Measurements from ENCODE around the gene RARS2.

The RARS2 gene

GRCh38 chr6:87628424-87628823, 38.6 kb upstream of the RARS2 start:
- TF ChIP-seq, protein P1, sequence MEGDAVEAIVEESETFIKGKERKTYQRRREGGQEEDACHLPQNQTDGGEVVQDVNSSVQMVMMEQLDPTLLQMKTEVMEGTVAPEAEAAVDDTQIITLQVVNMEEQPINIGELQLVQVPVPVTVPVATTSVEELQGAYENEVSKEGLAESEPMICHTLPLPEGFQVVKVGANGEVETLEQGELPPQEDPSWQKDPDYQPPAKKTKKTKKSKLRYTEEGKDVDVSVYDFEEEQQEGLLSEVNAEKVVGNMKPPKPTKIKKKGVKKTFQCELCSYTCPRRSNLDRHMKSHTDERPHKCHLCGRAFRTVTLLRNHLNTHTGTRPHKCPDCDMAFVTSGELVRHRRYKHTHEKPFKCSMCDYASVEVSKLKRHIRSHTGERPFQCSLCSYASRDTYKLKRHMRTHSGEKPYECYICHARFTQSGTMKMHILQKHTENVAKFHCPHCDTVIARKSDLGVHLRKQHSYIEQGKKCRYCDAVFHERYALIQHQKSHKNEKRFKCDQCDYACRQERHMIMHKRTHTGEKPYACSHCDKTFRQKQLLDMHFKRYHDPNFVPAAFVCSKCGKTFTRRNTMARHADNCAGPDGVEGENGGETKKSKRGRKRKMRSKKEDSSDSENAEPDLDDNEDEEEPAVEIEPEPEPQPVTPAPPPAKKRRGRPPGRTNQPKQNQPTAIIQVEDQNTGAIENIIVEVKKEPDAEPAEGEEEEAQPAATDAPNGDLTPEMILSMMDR (IDR thresholded peaks at IDR 0.05) = no peak

GRCh38 chr6:87623248-87623647, 33.5 kb upstream of the RARS2 start:
- TF ChIP-seq, protein P1 (IDR thresholded peaks at IDR 0.05) = no peak

DNA sequence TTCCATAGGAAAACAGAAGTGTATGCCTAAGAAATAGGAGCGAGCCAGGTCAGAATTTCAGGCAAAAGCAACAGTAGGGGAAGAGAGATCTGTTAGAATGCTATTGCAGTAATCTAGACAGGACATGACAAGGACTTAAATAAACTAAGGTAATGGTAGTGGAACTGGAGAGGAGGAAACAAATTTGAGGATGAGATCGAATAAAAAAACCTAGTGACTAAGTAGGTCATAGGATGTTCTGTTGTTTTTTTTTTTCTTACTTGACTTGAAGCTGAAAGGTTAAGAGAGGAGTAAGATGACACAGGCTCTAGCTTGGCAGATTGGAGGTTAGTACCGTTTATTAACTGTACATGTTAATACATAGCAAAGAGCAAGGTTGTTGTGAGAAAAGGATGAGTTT, 28.7 kb upstream of the RARS2 start:
- TF ChIP-seq, protein P1 (IDR thresholded peaks at IDR 0.05) = no peak

DNA sequence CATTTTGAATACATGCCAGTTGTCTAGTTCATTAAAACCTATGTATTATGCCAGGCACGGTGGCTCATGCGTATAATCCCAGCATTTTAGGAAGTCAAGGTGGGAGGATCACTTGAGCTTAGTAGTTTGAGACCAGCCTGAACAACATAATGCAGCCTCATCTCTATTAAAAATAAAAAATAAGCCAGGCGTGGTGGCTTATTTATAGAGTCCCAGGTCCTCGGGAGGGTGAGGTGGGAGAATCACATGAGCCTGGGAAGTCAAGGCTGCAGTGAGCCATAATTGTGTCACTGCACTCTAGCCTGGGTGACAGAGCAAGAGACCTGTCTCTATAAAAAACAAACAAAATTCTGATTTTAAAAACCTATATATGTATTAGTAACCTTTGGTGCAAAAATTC, 27.6 kb upstream of the RARS2 start:
- TF ChIP-seq, protein P1 (IDR thresholded peaks at IDR 0.05) = no peak

DNA sequence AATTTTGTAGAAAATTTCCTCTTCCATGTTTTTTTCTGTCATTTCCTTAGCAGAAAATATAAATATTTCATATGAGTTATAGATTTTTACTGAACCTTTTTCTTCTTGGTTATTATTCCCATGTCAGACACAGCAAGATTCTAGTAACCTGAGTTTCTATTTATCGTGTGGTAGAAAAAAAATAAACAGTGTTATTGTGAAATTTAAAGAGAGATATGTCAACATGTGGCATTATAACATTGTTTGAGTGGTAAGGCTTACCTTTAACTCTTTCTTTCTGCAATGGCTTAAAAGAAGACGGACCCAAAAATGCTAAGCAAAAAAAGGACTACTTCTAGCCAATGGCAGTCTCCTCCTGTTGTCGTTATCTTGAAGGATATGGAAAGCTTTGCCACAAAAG, 19.0 kb upstream of the RARS2 start:
- TF ChIP-seq, protein P1 (IDR thresholded peaks at IDR 0.05) = no peak

DNA sequence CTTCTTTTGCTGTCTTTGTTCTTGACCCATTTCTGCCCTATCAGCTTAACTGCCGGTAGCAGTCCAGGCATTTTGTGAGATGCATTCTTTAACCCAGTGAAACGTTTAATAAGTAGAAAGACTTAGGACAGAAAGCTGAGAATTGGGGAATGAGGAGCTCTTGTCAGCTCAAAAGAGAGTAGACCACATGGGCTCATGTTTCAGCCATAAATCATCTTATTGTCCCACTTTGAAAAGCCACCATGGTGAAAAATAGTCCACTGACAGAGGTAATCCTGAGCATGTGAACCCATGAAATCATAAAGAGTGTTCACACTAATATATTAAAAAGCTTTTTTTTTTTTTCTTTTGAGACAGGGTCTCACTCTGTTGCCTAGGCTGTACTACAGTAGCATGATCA, 16.4 kb upstream of the RARS2 start:
- TF ChIP-seq, protein P1 (IDR thresholded peaks at IDR 0.05) = no peak

- TF ChIP-seq, protein P1 (IDR thresholded peaks at IDR 0.05) = no peak
These were observed 10.8 kb upstream of the RARS2 start for GRCh38 chr6:87600576-87600975.

DNA sequence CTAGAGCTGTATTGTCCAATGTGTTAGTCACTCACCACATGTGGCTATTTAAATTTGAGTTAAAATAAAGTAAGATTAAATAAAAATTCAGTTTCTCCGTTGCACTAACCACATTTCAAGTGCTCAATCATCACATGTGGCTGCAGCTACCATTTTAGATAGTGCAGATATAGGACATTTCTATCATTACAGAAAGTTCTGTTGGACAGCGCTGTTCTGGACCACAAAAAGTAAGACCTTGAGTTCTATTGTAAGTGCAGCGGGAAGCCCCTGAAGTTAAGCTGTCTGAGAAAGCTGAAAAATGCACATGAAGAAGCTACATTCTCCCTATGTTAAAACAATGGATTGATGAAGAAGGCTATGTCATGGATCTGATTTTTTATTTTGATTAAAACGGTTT, 1.2 kb upstream of the RARS2 start:
- TF ChIP-seq, protein P1 (IDR thresholded peaks at IDR 0.05) = no peak
